ENCODE results near the gene NAAA. TPM values are rescaled to one million over a fixed set of nuclear protein-coding genes. Genes with fewer than 3 reads are reported as not detected.

Gene NAAA
- total RNA-seq, 1 experiment from 2014 or later, result 17.0 TPM

DNA sequence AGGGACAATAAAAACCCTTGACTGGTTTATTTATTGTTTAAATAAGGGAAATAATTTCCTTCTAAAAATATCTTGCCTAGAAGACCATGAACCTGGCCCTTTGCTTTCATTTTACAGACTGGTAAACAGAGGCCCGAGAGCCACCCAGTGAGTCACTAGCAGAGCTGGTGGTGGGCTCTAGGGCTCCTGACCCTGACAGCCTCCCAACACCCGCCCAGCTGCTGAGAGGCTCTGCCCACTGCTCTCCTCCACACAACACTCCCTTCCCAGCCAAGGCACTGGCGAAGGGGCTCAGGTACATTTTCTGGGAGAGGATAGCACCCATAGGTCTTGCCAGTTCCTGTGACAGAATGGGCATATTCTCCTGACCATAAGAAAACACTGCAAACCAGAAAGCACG is 20.5 kb downstream of the NAAA start:
- Histone ChIP-seq H3K9ac (ENCODE audit: low read length) (no peak overlapping the region), H3K9me3 (ENCODE audit: control insufficient read depth in 1 of 2, insufficient read depth in 1 of 2, low read depth in 1 of 2, low read length in 2 of 2) (no peaks in the 10 kb centered on the region), H3K9me2 (ENCODE audit: insufficient read depth) (no peaks in the 10 kb centered on the region), H3K4me1 (ENCODE audit: control insufficient read depth in 1 of 2, insufficient read depth in 2 of 2, low read length in 2 of 2) (no peaks in the 10 kb centered on the region; a peak in 1 of 4 replicates), H3K4me2 (ENCODE audit: low read length) (no peak overlapping the region), H3K27me3 (ENCODE audit: insufficient read depth, low read length) (no peaks in the 10 kb centered on the region), H3K27ac (ENCODE audit: low read depth, low read length) (no peak overlapping the region), H2AFZ (ENCODE audit: low read depth, low read length, poor library complexity, severe bottlenecking) (no peak overlapping the region), H3K79me2 (ENCODE audit: insufficient read depth, low read length) (no peaks in the 10 kb centered on the region), H3K36me3 (ENCODE audit: control insufficient read depth in 1 of 2, insufficient read depth in 2 of 2, low read length in 2 of 2) (peaks cover 0 to 10% of the 10 kb centered on the region in 2 experiments; a peak in 2 of 4 replicates), H4K20me1 (ENCODE audit: insufficient read depth) (no peaks in the 10 kb centered on the region), H3K4me3 (replicated peaks in 1 of 2; ENCODE audit: low read depth in 1 of 2, low read length in 2 of 2) (no peak overlapping the region)
- BruUV-seq (replicated peaks), result no TSS peak
- RAD21 ChIA-PET (ENCODE audit: low non-redundant PET in 1 of 2, low total read pairs in 2 of 2, uncharacterized antibody in 2 of 2, unreplicated experiment in 2 of 2), result no interaction called here
- TF ChIP-seq CBX3 (IDR thresholded peaks at IDR 0.05; ENCODE audit: low read depth) (no peak), EGR1 (IDR thresholded peaks at IDR 0.05; ENCODE audit: low read depth) (no peak), POLR2AphosphoS5 (IDR thresholded peaks at IDR 0.05; ENCODE audit: low read depth, low read length) (no peak), FOSL1 (IDR thresholded peaks at IDR 0.05; ENCODE audit: low read depth) (no peak), CEBPB (IDR thresholded peaks at IDR 0.05; ENCODE audit: low read depth) (no peak), EZH2 (IDR thresholded peaks at IDR 0.05) (no peak)
- TF ChIP-seq, protein P1, sequence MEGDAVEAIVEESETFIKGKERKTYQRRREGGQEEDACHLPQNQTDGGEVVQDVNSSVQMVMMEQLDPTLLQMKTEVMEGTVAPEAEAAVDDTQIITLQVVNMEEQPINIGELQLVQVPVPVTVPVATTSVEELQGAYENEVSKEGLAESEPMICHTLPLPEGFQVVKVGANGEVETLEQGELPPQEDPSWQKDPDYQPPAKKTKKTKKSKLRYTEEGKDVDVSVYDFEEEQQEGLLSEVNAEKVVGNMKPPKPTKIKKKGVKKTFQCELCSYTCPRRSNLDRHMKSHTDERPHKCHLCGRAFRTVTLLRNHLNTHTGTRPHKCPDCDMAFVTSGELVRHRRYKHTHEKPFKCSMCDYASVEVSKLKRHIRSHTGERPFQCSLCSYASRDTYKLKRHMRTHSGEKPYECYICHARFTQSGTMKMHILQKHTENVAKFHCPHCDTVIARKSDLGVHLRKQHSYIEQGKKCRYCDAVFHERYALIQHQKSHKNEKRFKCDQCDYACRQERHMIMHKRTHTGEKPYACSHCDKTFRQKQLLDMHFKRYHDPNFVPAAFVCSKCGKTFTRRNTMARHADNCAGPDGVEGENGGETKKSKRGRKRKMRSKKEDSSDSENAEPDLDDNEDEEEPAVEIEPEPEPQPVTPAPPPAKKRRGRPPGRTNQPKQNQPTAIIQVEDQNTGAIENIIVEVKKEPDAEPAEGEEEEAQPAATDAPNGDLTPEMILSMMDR (IDR thresholded peaks at IDR 0.05 in 2 of 3, conservative IDR thresholded peaks at IDR 0.05 in 1 of 3; ENCODE audit: borderline replicate concordance in 1 of 3, insufficient read depth in 1 of 3, low read depth in 2 of 3, low read length in 2 of 3), result no peak
- DNase-seq (ENCODE audit: low read depth, low spot score) (no peak), ATAC-seq (no peak)
- intact Hi-C loops (cut with micrococcal nuclease), result no loop called here
- CTCF ChIA-PET, result interaction anchor here (1.0 kb wide), 1 partner anchor 24 kb away, joined by 5 read pairs; no protein-coding TSS in a partner anchor
- POLR2A ChIA-PET, result interaction anchor here (0.6 kb wide), 1 partner anchor 70 kb away, joined by 3 read pairs; the partner anchor contains the start of gene SDAD1

DNA sequence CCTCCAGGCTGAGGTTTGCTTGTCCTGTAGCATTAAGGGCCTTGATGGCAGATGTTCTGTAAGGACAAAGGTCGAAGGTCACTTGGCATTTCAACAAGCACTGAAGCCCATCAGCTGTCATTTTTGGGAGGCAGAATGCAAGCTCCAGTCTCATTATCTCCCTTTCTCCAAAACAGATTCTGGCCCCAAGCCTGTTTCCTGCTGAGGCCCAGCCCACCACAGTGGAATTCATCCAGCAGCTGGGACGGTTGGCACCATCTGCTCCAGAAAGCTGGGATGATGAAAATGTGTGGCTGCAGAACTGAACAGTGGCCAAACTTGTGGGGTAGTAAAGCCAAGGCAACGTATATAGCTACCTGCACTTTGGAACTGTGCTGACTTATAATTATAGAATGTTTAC is 20.9 kb downstream of the NAAA start:
- DNase-seq (ENCODE audit: low read depth, low spot score) (no peak), ATAC-seq (no peak)
- Histone ChIP-seq H3K9me3 (ENCODE audit: control insufficient read depth in 1 of 2, insufficient read depth in 1 of 2, low read depth in 1 of 2, low read length in 2 of 2) (no peaks in the 10 kb centered on the region), H3K4me2 (ENCODE audit: low read length) (no peak overlapping the region), H3K9me2 (ENCODE audit: insufficient read depth) (no peaks in the 10 kb centered on the region), H2AFZ (ENCODE audit: low read depth, low read length, poor library complexity, severe bottlenecking) (no peak overlapping the region), H3K79me2 (ENCODE audit: insufficient read depth, low read length) (no peaks in the 10 kb centered on the region), H3K27me3 (ENCODE audit: insufficient read depth, low read length) (no peaks in the 10 kb centered on the region), H3K9ac (ENCODE audit: low read length) (no peak overlapping the region), H3K36me3 (ENCODE audit: control insufficient read depth in 1 of 2, insufficient read depth in 2 of 2, low read length in 2 of 2) (peaks cover 0 to 10% of the 10 kb centered on the region in 2 experiments; a peak in 2 of 4 replicates), H3K4me3 (replicated peaks in 1 of 2; ENCODE audit: low read depth in 1 of 2, low read length in 2 of 2) (no peak overlapping the region), H3K4me1 (ENCODE audit: control insufficient read depth in 1 of 2, insufficient read depth in 2 of 2, low read length in 2 of 2) (no peaks in the 10 kb centered on the region; a peak in 1 of 4 replicates), H3K27ac (ENCODE audit: low read depth, low read length) (no peak overlapping the region), H4K20me1 (ENCODE audit: insufficient read depth) (no peaks in the 10 kb centered on the region)
- TF ChIP-seq JUND (IDR thresholded peaks at IDR 0.05) (no peak), EZH2phosphoT487 (IDR thresholded peaks at IDR 0.05; ENCODE audit: borderline replicate concordance) (no peak)
- ChIA-PET POLR2A (no interaction called here), CTCF (no interaction called here), RAD21 (ENCODE audit: low non-redundant PET in 1 of 2, low total read pairs in 2 of 2, uncharacterized antibody in 2 of 2, unreplicated experiment in 2 of 2) (no interaction called here)
- no TSS peak for BruUV-seq (replicated peaks)
- intact Hi-C loops (cut with micrococcal nuclease), result loop anchor here (5.0 kb wide), 1 partner anchor 147 kb away; no protein-coding TSS in a partner anchor

Measured in HCT116 (cell line).